KMS-11 (cell line): ENCODE data around the gene BRPF1.

ENCODE experiments used
- H2AFZ ChIP-seq: fragments of 200-600 bp; sonication (generic); 2 replicates; pipeline ENCODE4 v1.6.1; 2016; ENCODE audit warnings: antibody characterized with exemption, mixed run types, low read depth
- H3K27ac ChIP-seq: fragments of 200-600 bp; sonication (generic); 2 replicates; pipeline ENCODE4 v1.6.1; 2016; ENCODE audit warnings: mild to moderate bottlenecking, mixed run types
- H3K27me3 ChIP-seq: fragments of 200-600 bp; sonication (generic); 2 replicates; pipeline ENCODE4 v1.6.1; 2017; ENCODE audit warnings: mild to moderate bottlenecking, low read depth, mixed run types, moderate library complexity; ENCODE audit not compliant: insufficient read depth
- H3K36me3 ChIP-seq: fragments of 200-600 bp; sonication (generic); 2 replicates; pipeline ENCODE4 v1.6.1; 2017; ENCODE audit warnings: mild to moderate bottlenecking, mixed run types; ENCODE audit not compliant: insufficient read depth
- H3K4me1 ChIP-seq: fragments of 200-600 bp; sonication (generic); 2 replicates; pipeline ENCODE4 v1.6.1; 2016; ENCODE audit warnings: mild to moderate bottlenecking, low read depth, mixed run types; ENCODE audit not compliant: poor library complexity, severe bottlenecking
- H3K4me2 ChIP-seq: fragments of 200-600 bp; sonication (generic); 2 replicates; pipeline ENCODE4 v1.7.0; 2016; ENCODE audit warnings: mild to moderate bottlenecking, mixed run types
- H3K4me3 ChIP-seq: fragments of 200-600 bp; sonication (generic); IDR thresholded peaks from 2 replicates; pipeline ENCODE4 v1.6.1; 2017; ENCODE audit warnings: low read depth, low read length, mixed read lengths; ENCODE audit not compliant: insufficient read depth
- H3K79me2 ChIP-seq: fragments of 200-600 bp; sonication (generic); 2 replicates; pipeline ENCODE4 v1.6.1; 2016; ENCODE audit warnings: low read depth, mixed run types; ENCODE audit not compliant: insufficient read depth
- H3K9ac ChIP-seq: fragments of 200-600 bp; sonication (generic); 2 replicates; pipeline ENCODE4 v1.6.1; 2016; ENCODE audit warnings: mild to moderate bottlenecking, mixed run types
- H4K20me1 ChIP-seq: fragments of 200-600 bp; sonication (generic); 2 replicates; pipeline ENCODE4 v1.6.1; 2016; ENCODE audit warnings: mild to moderate bottlenecking, mixed run types; ENCODE audit not compliant: insufficient read depth
- TF ChIP-seq, protein P1 (sequence below): fragments of 200-600 bp; sonication (generic); conservative IDR thresholded peaks from 2 replicates; pipeline ENCODE4 v1.6.1; 2017; ENCODE audit warnings: low read depth, mild to moderate bottlenecking, antibody characterized with exemption, low read length, moderate library complexity, mixed read lengths

BRPF1 gene

DNA sequence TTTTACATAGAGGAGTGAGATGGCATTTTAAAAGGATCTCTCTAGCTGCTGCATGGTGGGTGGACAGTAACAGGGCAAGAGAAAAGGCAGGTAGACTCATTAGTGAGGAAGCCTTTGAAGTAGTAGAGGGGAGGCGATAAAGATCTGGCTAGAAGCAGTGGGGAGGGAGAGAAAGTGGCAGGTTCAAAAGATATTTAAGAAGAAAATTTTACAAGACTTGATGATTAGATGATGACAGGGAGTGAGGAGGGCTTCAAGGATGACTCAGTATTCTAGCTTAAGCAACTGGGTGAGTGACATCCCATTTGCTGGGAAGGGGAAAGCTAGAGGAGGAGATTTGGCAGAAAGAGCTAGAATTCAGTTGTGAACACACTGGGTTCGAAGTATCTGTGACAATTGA, 3.8 kb upstream of the BRPF1 start:
- no peaks in the 10 kb centered on the region for H3K27me3 ChIP-seq
- H3K4me2 ChIP-seq: no peak overlapping the region
- no peak overlapping the region for H3K9ac ChIP-seq
- TF ChIP-seq, protein P1, sequence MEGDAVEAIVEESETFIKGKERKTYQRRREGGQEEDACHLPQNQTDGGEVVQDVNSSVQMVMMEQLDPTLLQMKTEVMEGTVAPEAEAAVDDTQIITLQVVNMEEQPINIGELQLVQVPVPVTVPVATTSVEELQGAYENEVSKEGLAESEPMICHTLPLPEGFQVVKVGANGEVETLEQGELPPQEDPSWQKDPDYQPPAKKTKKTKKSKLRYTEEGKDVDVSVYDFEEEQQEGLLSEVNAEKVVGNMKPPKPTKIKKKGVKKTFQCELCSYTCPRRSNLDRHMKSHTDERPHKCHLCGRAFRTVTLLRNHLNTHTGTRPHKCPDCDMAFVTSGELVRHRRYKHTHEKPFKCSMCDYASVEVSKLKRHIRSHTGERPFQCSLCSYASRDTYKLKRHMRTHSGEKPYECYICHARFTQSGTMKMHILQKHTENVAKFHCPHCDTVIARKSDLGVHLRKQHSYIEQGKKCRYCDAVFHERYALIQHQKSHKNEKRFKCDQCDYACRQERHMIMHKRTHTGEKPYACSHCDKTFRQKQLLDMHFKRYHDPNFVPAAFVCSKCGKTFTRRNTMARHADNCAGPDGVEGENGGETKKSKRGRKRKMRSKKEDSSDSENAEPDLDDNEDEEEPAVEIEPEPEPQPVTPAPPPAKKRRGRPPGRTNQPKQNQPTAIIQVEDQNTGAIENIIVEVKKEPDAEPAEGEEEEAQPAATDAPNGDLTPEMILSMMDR: no peak
- no peak overlapping the region for H2AFZ ChIP-seq
- H3K79me2 ChIP-seq: peaks cover 10% of the 10 kb centered on the region
- no peak overlapping the region for H3K27ac ChIP-seq
- no peaks in the 10 kb centered on the region for H3K36me3 ChIP-seq
- H3K4me1 ChIP-seq: peaks cover 2% of the 10 kb centered on the region
- no peak overlapping the region for H3K4me3 ChIP-seq
- H4K20me1 ChIP-seq: no peaks in the 10 kb centered on the region

DNA sequence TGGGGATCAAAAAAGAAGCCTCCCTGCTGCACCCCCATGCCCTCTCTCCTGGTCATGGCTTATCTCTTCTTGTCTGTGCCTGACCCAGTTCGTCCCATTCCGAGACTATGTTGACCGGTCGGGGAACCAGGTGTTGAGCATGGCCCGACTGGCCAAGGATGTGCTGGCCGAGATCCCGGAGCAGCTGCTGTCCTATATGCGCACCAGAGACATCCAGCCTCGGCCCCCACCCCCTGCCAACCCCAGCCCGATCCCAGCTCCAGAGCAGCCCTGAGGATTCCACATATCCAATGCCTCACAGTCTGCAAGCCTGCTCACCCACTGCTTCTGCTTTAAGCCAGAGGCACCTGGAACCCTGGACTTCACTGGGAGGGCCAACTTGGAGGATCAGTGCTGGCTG, 2.1 kb upstream of the BRPF1 start:
- no peak overlapping the region for H3K4me2 ChIP-seq

DNA sequence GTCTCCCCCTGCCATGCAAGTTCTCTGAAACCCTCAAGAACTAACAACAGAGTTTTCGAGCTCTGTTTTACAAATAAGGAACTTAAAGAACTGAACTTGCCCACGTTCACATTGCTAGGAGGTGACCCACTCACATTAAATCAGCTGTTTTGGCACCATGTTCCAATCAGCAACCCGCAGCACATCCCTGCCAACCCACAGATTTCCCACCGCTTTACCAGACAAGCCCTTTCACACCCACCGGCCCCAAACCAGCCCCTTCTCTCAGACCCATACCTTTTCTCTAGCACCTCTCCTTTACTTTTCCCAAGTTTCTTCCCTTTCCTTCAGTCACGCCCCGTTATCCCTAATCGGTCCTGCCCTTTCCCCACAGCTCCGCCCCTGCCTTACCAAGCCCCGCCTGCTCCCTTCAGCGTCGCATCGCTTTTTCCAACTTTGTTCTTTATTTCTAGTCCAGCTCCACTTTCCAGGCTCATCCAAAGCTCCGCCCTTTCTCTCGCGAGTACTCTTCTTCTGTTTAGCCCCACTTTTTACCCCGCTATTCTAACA, 804 bp upstream of the BRPF1 start:
- peaks cover 20% of the 10 kb centered on the region for H3K79me2 ChIP-seq
- H3K4me3 ChIP-seq: no peak overlapping the region
- TF ChIP-seq, protein P1: no peak
- H3K27me3 ChIP-seq: no peaks in the 10 kb centered on the region
- H3K4me2 ChIP-seq: peak overlapping the region; percentile 19; the same call in 1 of the 2 replicates
- H3K9ac ChIP-seq: no peak overlapping the region
- H3K27ac ChIP-seq: no peak overlapping the region
- peak overlapping the region; percentile 67; the same call in 1 of the 2 replicates for H2AFZ ChIP-seq
- peaks cover 9% of the 10 kb centered on the region for H3K4me1 ChIP-seq
- no peaks in the 10 kb centered on the region for H3K36me3 ChIP-seq
- no peaks in the 10 kb centered on the region for H4K20me1 ChIP-seq

More for the DNA sequence above, 2.1 kb upstream of the BRPF1 start:
- no peak overlapping the region for H3K9ac ChIP-seq
- H3K27ac ChIP-seq: no peak overlapping the region
- TF ChIP-seq, protein P1: no peak
- no peak overlapping the region for H2AFZ ChIP-seq
- no peaks in the 10 kb centered on the region for H3K27me3 ChIP-seq
- peaks cover 20% of the 10 kb centered on the region for H3K79me2 ChIP-seq
- no peak overlapping the region for H3K4me3 ChIP-seq
- no peaks in the 10 kb centered on the region for H3K36me3 ChIP-seq
- no peaks in the 10 kb centered on the region for H4K20me1 ChIP-seq
- H3K4me1 ChIP-seq: peaks cover 9% of the 10 kb centered on the region

DNA sequence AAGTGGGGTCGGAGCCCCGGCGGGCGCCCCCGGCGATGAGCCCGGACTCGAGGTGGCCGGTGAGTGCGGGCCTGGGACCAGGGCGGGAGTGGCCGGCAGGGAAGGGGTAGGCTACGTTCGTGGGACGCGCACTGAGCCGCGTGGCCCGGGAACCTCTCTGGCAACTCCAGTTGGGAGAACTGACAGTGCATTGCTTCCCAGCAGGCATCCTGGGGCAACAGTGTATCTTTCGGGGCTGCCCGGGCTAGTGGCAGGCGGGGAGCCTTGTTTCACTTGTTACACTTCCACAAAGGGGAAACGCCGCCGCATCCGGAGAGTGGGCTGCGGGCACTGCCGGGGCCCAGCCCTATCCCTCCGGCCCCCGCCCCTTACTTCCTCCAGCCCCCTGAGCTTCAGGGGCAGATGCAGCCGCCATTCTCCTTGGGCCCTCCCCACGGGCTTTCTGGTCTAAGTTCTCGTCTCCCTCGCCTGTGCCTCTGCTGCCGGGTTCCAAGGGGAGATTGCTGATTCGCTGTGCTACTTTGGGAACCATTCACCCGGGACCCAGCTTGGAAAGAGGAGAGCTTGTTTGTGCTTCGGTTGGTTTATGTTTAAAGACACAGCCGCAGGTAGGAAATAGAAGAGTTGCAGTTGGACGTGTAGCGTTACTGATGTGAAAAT, 675 bp downstream of the BRPF1 start:
- Histone ChIP-seq H3K4me2 (peak overlapping the region; percentile 95), H4K20me1 (no peaks in the 10 kb centered on the region), H3K27me3 (no peaks in the 10 kb centered on the region), H3K4me3 (peak overlapping the region; percentile 84), H3K4me1 (peaks cover 9% of the 10 kb centered on the region), H2AFZ (peak overlapping the region; percentile 61; the same call in 1 of the 2 replicates), H3K36me3 (no peaks in the 10 kb centered on the region), H3K9ac (peak overlapping the region; percentile 92), H3K79me2 (peaks cover 20% of the 10 kb centered on the region), H3K27ac (peak overlapping the region; percentile 81; the same call in 1 of the 2 replicates)
- TF ChIP-seq, protein P1: no peak
